Measurements from ENCODE around the gene RFLNA.

RFLNA gene

DNA sequence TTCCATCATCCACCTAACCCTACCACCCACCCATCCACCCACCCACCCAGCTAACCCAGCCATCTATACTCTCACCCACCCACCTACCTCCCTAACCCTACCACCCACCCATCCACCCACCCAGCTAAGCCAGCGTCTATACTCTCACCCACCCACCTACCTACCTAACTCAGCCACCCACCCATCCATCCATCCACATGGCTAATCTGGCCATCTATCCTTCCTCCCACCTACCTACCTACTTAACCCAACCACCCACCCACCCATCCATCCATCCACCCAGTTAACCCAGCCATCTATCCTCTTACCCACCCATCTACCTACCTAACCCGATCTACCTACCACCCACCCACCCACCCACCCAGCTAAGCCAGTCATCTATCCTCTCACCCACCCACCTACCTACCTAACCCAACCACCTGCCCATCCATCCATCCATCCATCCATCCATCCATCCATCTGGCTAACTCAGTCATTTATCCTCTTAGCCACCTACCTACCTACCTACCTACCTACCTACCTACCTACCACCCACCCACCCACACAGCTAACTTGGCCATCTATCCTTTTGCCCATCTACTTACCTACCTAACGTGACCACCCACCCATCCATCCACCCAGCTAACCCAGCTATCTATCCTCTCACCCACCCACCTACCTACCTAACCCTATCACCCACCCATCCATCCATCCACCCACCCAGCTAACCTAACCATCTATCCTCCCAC is 44.1 kb downstream of the RFLNA start:
- no peak for DNase-seq

DNA sequence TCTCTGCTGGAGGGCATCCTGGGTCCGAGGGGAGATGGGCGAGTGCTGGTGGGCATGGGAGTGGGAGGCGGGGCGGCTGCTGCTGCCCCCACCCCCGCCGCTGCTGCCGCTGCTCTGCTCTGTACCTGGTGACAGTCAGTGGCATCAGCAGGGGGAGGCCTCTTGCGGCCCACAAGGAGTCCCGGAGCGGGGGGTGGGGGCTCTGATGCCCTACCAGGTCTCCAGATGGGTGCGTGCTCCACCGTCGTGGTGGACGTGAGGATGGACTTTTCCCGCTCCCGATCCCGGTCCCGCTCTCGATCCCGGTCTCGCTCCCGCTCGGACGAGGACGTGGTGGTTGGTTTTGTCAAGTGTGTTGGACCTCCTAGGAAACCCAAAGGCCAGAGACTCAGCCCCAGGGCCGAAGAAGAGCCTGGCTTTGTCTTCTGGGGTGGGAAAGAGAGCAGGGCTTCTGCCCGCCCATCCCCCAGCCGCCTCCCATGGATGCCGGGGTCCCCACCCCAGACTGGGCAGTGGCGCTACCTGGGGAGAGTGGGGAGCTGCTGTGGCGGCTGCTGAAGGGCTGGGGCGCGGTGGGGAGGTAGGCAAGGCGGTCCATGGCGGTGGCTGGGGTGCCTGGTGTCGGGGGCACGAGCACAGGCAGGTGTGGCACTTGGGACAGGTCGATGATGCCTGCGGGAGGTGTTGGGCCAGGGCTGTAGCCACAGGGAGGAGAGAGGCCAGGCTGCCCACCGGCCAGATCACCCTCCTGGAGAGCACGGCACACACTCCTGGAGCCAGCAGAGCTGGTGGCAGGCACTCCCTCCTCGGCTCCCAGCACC is 45.4 kb downstream of the RFLNA start:
- no peak for DNase-seq

DNA sequence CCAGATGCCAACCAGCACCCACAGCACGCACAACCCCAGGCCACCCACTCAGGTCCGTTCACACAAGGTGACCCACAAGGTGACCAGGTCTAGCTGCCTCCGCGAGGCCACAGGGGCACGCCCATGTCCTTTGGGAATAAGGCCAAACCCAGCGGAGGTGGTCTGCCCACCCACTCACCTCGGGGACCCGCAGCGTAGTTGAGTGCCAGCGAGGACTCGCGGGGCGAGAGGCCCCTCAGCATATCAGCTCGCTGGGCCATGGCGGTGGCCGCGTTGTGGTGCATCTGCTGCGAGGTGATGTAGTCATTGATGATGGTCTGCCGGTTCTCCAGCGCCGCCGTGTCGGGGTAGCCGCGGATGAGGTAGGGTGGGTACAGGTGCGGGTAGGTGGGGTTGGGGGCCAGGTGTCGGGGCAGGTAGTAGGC is 46.8 kb downstream of the RFLNA start:
- DNase-seq, result no peak

DNA sequence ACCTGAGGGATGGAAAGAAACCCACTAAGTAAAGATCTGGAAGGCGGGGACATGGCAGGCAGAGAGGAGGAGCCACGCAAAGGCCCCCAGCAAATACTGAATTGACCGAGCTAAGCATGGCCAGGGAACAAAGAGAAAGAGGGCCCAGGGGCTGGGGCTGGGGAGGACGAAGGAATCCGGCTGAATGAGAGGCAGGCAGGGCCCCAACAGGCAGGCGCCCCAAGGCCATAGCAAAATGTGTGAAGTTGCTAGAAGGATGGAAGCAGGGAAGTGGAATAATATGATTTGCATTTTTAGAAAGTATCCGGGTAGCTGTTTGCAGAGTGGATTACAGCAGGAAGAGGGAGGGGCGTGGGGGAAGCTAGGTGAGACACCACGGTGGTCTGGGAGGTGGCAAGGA is 49.1 kb downstream of the RFLNA start:
- no peak for DNase-seq

DNA sequence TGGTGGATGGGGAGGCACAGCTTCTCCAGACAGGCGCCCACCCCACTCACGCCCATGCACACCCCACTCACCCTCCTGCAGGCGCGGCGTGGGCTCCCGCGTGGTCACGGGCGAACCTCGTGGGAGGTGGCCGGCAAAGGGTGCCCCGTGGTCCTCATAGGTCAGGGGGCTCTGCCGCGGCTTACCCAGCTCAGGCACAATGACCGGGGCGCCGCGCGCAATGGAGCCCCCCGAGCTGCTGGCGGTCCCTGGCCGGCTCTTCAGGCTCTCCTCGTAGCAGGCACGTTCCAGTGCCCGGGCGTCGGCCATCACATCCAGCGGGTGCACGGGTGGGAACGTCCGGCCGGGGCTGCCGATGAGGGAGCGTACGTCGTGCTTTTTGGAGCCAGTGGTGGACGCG is 49.6 kb downstream of the RFLNA start:
- no peak for DNase-seq

DNA sequence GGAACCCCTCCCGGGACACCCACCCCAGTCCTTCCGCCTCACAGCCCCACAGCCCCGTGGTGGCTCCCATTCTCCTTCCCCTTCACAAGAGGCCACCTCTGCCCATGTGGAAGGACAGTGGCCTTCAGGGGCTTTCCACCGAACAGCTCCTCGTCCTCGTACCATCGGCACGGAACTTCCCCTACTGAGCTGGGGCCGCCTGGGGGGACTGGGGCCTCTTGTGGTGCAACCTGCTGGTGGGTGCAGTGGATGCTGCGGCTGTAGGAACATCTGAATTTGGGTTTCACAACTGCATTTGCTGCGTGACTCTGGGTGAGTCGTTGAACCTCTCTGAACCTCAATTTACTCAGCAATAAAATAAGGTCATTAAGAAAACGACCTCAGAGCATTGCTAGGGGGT is 50.9 kb downstream of the RFLNA start:
- no peak for DNase-seq

DNA sequence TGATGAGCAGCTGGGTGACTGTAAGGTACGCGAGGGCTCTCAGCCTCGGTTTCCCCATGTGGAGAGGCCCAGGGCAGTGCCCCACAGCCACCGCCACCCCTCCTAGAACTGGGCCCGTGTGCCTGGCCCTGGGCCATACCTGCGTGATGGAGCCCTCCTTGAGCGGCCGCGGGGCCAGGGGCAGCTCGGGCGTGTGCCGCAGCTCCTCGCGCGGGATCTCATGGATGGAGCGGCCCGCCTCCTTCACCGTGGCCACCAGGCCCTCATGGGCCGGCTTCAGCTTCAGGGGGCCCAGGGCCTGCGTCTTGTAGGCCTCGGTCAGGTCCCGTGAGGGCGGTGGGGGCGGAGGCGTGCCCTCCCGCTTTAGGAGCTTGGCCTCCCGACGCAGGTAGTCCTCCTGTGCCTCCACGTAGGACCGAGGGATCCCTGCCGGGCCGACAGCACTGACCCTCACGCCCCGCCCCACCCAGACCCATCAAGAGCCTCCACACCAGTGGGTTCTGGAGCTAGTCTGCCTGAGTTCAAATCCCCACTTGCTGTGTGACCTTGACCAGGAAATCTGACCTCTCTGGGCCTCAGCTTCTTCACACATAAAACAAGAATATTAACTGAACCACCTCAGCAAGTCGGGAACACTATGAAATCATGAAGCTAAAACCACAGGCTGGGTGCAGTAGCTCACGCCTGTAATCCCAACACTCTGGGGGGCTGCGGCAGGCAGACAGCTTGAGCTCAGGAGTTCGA is 51.7 kb downstream of the RFLNA start:
- DNase-seq, result no peak

DNA sequence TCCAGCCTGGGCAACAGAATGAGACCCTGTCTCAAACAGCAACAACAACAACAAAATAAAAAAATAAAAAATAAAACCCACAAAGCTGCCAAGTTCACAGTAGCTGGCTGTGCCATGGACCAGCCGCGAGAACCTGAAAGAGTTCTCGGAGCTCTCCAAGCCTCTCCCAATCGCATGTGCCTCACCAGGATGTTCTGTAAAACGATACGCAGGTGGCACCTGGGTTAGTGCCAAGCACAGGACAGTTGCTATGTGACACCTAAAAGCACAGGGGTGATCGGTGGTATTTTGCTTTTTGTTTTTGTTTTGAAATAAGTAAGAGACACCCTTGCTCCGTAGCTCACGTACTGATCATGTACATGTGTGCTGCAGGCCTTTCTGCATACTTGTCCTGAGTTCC is 52.4 kb downstream of the RFLNA start:
- no peak for DNase-seq

DNA sequence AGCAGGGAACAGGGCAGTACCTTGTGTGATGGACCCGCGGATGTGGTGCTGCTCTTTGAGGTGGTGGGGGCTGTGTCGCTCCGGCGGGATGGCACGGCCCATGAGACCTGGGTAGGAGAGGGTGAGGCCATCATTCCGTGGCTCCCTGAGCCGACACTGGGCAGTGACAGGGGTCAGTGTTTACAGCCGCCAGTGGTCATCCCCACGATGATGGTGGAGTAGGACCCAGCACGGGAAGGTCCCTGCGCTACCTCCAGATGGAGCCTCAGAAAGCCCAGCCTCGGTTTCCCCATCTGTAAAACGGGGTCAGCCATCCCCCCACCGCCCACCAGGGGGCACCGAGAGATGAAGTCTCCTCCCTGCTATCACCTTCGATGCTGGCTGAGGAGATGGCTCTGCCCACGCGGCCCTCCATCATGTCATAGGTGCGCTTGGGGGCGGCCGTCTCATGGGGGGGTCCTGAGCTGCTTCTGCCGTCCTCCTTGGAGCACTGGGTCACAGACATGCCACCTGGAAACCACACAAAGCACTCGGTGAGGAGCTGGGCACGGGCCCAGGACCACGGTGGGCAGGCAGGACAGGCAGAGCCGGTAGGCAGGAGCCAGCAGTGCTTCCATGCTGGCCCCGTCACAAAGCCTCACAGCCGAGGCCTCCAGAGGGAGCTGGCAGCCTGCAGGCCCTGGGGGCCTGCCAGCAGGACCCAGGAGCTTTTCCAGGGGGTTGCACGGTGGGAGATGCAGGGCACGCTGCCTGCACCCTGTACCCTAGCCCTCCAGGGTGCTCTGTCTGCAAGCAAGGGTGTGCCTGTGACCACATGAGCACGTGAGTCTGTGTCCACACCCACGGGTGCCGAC is 53.1 kb downstream of the RFLNA start:
- no peak for DNase-seq

DNA sequence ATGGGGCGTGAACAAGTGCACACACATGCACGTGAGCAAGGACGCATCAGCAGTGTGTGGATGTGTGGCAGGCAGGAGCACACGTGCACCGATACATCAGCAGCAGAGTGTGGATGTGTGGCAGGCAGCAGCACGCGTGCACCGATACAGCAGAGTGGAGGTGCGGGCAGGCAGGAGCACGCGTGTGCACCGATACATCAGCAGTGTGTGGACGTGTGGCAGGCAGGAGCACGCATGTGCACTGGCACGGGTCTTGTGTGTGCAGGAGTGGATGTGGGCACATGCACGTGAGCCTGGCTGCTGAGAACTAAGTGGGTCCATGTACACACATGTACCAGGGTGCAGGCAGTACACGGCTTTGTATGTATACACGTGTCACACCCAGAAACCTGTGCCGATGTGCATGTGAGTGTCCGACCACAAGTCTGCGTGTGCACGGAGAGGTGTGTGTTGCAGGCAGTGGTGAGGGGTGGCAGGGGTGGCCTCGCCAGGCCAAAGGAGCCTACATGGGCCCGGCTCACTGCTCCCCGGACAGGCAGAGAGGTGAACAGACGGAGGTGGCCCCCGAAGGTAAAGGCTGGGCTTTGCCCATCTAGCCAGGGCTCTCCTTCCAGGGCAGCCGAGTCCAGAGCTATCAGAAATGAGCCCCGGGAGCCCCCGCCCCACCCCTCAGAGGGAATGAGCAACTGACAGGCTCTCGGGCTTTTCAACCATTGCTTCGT is 53.9 kb downstream of the RFLNA start:
- no peak for DNase-seq

DNA sequence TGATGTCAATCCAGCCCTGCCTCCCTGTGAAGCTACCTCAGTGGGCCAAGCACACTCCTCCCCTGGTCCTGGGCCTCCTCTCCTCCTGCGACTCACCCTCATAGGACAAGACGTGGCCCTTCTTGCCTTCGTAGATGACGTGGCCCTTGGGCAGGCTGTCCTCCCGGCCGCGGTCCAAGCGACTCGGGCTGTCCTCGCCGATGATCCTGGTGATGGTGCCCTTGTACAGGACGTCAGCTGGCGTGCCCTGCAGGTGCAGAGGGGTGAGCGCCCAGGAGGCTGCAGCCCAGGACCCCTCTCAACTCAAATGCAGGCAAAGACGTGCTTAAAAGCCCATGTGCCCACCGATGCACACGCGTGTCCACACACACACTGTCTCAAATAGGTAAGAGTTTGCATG is 55.6 kb downstream of the RFLNA start:
- DNase-seq, result no peak

DNA sequence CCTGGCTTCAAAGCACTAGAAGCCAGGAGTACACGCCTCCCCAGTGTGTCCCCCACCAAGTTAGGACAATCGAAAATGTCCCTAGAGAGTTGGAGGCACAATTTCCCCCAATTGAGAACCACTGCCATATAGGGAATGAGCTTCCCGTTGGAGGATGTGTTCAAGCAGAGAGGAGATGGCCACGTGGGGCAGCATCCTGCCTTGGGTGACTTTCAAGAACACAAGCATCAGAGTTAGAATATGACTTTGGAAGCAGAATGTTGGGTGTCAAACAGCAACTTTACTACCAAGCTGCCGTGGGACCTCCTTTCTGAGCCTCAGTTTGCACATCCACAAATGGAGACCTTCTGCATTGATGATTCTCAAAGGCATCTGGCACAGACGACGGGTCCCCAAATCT is 56.5 kb downstream of the RFLNA start:
- DNase-seq, result no peak

DNA sequence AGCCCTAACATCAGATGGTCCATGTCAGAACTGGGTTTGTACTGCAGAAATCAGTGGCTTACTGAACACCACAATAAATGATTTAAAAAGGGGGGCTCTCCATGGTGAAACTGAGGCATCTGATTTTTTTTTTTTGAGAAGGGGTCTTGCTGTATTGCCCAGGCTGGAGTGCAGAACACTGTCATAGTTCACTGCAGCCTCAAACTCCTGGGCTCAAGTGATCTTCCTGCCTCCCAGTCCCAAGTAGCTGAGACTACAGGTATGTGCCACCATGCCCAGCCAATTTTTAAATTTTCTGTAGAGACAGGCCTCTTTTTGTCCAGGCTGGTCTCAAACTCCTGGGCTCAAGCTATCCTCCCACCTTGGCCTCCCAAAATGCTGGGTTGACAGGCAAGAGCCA is 57.4 kb downstream of the RFLNA start:
- no peak for DNase-seq

DNA sequence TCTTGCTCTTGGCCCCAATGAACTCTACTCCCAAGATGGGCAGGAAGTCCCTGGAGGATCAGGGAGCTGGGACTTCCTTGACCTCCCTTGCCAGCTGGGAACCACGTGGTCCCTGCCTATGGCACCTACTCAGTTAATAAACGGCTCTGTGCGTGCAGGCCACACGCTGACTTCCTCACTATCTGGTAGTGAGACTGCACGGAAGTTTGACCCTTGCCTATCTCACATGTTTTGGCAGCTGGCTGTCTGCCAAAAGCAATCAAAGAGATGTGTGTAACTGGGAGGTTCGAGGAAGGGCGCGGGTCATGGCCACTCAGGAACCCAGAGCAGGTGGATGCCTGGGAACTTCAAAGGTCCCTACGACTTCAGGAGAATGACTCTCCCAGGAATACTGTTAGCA is 57.9 kb downstream of the RFLNA start:
- no peak for DNase-seq

DNA sequence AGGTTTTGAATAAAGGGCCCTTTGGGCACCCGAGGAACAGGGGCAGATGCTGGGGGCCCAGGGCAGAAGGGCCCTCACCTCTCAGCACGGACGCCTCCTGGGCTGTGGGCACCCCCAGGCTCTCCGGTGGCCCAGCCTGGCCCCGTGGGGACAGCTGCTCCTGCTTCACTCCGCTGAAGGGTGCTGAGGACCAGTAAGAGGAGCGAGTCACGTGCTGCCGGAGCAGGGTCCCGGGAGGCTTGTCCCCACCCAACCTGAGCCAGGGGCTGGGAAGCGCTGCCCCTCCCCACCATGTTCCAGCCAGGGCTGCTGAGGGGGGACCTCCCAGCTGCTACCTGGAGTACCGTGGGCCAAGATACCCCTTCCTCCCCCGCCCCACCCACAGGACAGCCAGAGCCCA is 59.5 kb downstream of the RFLNA start:
- DNase-seq, result no peak

DNA sequence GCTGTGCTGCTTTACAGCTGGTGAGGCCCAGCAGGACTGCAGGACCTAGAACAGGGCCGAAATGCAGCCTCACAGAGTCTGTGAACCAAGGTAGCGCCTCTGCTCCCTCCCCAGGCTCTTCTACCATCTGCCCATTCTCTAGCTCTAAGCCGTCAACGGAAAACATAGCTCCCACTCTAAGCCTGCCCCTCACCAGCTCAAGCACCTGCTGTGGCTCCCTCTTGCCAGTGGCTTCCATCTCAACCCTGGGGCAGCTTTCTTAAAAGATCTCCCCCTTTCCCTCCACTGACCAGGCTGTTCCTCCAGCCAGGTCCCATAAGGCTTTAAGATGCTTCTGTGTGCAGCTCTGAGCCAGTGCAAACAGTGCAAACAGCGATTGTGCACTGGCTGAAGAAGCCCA is 61.3 kb downstream of the RFLNA start:
- DNase-seq, result no peak

DNA sequence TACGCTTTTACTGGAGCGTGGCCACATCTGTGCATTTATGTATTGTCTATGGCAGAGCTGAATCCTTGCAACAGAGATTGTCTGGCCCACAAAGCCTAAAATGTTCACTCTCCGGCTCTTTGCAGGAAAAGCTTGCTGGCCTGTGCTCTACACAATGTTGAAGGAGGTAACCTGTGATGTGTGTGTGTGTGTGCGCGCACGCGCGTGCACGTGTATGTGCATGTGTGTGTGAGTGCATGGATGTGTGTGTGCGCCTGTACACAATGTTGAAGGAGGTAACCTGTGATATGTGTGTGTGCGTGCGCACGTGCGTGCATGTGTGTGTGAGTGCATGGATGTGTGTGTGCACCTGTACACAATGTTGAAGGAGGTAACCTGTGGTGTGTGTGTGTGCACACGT is 62.7 kb downstream of the RFLNA start:
- DNase-seq, result no peak

DNA sequence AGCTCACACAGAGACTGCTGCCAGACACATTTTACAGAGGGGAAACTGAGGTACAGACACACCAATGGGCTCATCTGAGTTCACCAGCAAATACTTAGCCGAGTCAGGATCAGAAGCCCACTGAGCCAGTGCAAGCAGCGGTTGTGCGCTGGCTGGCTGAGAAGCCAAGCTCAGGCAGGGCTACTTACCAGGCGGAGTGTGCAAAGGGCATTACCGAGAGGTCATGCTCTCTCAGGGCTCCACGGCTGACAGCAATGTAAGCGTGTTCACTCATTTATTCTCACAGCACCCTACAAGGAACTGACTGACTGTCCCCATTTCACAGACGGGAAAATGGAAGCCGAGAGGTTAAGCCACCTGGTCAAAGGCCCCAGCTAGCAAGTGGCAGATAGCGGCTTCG is 63.7 kb downstream of the RFLNA start:
- no peak for DNase-seq

DNA sequence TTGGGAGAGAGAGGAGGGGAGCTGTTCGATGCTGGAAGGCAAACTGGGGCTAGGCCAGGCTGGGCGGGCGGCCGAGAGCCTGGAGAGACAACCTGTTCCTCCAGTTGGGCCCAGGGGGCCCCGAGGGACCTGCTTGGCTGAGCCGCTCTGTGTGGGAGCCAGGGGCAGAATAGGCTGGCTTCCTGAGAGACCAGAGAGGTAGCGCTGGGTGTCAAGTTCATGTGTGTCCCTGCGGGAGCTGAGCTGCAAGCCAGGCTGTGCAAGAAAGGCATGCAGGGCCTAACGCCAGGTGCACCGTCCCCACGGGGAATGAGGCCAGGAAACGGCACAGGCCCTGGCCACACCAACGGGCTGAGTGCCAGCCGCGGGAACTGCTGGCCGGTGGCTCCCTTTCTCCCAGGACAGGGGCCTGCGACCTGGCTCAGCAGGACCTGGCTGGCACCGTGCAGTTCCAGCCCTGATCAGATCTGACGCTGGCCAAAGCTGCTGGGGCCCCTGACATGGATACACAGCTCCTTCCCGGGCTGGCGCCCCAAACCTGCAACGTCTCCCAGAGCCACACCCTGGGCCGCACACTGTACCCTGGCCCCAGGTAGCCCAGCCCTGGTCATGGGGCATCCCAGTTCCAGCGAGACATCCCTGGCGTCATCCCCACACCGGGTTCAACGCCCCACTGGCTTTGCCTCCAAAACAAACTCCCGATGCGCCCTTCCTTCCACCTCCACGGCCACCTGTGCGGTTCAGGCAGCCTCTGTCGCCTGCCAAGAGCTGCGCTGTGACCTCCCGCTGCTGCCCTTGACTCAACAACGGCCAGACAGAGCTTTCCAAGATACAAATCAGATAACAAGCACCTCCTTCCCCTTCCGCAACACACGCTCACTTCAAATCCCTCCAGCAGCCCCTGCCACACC is 65.0 kb downstream of the RFLNA start:
- no peak for DNase-seq

DNA sequence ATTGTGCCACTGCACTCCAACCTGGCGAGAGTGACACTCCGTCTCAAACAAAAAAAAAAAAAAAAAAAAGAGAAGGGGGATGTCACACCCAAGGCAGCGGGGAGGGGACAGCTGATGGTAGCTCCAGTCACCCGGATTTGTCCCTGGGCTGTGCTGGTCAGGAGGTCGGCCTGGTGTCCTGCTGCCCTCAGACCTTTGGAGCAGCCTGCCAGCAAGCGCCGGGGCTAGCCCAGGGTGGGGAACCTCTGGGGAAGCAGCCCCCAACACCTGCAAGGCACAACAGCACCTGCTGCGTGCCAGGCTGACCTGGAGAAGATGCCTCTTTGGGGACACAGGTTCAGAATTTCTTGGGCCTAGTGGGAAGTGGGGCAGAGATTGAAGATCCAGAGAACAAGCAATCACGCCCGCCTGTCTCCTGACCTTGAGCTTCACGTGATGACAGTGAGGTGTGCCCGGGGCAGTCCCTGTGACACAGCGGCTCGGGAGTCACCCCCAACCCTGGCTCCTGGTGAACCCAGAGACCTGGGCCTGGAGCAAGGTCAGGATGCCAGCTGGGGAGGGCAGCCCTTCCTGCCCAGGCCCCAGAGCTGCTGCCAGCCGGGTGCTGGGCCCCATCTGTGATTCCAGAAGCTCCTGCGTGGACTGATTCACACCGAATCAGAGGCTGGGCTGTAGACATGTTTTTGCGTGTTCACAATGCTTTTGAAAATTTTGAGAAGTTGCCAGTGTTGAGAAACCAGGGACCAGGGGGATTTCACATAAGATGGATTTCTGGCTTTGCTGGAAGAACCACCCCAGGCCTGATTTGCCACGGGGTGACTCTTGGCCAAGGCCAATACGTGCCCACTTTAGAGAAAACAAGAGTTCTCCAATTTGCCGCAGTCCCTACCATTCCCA is 66.4 kb downstream of the RFLNA start:
- DNase-seq, result no peak
